Measurements from ENCODE around the gene TRIM65. TPM values are rescaled to one million over a fixed set of nuclear protein-coding genes. Genes with fewer than 3 reads are reported as not detected.

TRIM65 gene
- total and polyA plus RNA-seq, 2 of the 13 experiments (the other 11 are each of a cell fraction or from before 2014, with no cell fraction given): 10.3 to 22.4 TPM

DNA sequence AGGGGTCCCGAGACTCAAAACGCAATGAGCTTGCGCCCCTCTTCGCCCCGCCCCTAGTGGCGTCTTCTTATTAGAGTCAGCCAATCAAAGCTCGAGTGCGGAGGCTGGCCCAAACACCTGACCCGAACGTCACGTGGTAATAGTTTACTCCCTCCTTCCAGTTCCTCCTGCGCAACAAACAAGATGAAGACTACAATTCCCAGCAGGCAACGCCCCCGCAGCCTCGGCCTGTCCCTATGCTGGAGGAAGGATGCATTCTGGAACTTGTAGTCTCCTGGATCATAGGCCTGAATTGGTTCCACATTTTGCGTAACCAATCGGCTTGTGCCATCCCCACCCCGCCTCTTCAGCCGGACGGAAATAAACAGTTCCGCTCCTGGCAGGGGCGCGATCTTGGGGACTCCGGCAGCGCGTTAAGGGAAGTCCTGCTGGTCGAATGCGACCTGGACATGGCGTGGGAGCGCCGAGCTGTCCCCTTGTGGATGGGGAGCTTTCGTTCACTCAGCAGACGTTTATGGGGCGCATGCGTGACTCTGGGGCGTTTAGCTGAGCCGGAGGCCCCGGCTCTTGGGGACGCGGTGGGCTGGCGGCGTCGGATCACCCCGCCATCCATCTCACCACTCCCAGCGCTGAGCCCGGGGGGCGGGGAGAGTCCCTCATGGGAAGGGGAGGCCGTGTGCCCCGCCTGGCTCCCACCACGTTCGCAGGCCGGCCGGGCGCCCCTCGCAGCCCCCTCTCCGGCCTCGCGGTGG lies 41.3 kb downstream of the TRIM65 start, which contains the start of gene WBP2 (continued):
- TF ChIP-seq ZNF737 (CRISPR knock-in tag; IDR thresholded peaks at IDR 0.05; ENCODE audit: borderline replicate concordance): no peak
- TF ChIP-seq ONECUT2 (CRISPR knock-in tag; IDR thresholded peaks at IDR 0.05): no peak
- TF ChIP-seq, protein P1, sequence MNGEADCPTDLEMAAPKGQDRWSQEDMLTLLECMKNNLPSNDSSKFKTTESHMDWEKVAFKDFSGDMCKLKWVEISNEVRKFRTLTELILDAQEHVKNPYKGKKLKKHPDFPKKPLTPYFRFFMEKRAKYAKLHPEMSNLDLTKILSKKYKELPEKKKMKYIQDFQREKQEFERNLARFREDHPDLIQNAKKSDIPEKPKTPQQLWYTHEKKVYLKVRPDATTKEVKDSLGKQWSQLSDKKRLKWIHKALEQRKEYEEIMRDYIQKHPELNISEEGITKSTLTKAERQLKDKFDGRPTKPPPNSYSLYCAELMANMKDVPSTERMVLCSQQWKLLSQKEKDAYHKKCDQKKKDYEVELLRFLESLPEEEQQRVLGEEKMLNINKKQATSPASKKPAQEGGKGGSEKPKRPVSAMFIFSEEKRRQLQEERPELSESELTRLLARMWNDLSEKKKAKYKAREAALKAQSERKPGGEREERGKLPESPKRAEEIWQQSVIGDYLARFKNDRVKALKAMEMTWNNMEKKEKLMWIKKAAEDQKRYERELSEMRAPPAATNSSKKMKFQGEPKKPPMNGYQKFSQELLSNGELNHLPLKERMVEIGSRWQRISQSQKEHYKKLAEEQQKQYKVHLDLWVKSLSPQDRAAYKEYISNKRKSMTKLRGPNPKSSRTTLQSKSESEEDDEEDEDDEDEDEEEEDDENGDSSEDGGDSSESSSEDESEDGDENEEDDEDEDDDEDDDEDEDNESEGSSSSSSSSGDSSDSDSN (CRISPR knock-in tag; IDR thresholded peaks at IDR 0.05): peak; percentile 89
- TF ChIP-seq, protein P2, sequence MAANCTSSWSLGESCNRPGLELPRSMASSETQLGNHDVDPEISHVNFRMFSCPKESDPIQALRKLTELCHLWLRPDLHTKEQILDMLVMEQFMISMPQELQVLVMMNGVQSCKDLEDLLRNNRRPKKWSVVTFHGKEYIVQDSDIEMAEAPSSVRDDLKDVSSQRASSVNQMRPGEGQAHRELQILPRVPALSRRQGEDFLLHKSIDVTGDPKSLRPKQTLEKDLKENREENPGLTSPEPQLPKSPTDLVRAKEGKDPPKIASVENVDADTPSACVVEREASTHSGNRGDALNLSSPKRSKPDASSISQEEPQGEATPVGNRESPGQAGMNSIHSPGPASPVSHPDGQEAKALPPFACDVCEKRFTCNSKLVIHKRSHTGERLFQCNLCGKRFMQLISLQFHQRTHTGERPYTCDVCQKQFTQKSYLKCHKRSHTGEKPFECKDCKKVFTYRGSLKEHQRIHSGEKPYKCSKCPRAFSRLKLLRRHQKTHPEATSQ (CRISPR knock-in tag; IDR thresholded peaks at IDR 0.05; ENCODE audit: borderline replicate concordance): peak; percentile 70; the same call in 1 of the 2 replicates
- TF ChIP-seq, protein P3, sequence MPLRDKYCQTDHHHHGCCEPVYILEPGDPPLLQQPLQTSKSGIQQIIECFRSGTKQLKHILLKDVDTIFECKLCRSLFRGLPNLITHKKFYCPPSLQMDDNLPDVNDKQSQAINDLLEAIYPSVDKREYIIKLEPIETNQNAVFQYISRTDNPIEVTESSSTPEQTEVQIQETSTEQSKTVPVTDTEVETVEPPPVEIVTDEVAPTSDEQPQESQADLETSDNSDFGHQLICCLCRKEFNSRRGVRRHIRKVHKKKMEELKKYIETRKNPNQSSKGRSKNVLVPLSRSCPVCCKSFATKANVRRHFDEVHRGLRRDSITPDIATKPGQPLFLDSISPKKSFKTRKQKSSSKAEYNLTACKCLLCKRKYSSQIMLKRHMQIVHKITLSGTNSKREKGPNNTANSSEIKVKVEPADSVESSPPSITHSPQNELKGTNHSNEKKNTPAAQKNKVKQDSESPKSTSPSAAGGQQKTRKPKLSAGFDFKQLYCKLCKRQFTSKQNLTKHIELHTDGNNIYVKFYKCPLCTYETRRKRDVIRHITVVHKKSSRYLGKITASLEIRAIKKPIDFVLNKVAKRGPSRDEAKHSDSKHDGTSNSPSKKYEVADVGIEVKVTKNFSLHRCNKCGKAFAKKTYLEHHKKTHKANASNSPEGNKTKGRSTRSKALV (CRISPR knock-in tag; IDR thresholded peaks at IDR 0.05): peak; percentile 75; the same call in 1 of the 2 replicates
- TF ChIP-seq NFIC (IDR thresholded peaks at IDR 0.05; ENCODE audit: low read length): no peak
- no peak; the same call in 1 of the 2 replicates for TF ChIP-seq SIX1 (CRISPR knock-in tag; IDR thresholded peaks at IDR 0.05; ENCODE audit: borderline replicate concordance)
- 0 out of 2 replicates have a peak, but pooled peaks have one; percentile 85 for TF ChIP-seq ZNF234 (CRISPR knock-in tag; conservative IDR thresholded peaks at IDR 0.05)
- peak; percentile 96 for TF ChIP-seq IRF2 (CRISPR knock-in tag; IDR thresholded peaks at IDR 0.05)
- no peak; the same call in 1 of the 2 replicates for TF ChIP-seq CC2D1A (CRISPR knock-in tag; IDR thresholded peaks at IDR 0.05)
- TF ChIP-seq NFE2L2 (IDR thresholded peaks at IDR 0.05; ENCODE audit: low read length): no peak
- TF ChIP-seq, protein P4, sequence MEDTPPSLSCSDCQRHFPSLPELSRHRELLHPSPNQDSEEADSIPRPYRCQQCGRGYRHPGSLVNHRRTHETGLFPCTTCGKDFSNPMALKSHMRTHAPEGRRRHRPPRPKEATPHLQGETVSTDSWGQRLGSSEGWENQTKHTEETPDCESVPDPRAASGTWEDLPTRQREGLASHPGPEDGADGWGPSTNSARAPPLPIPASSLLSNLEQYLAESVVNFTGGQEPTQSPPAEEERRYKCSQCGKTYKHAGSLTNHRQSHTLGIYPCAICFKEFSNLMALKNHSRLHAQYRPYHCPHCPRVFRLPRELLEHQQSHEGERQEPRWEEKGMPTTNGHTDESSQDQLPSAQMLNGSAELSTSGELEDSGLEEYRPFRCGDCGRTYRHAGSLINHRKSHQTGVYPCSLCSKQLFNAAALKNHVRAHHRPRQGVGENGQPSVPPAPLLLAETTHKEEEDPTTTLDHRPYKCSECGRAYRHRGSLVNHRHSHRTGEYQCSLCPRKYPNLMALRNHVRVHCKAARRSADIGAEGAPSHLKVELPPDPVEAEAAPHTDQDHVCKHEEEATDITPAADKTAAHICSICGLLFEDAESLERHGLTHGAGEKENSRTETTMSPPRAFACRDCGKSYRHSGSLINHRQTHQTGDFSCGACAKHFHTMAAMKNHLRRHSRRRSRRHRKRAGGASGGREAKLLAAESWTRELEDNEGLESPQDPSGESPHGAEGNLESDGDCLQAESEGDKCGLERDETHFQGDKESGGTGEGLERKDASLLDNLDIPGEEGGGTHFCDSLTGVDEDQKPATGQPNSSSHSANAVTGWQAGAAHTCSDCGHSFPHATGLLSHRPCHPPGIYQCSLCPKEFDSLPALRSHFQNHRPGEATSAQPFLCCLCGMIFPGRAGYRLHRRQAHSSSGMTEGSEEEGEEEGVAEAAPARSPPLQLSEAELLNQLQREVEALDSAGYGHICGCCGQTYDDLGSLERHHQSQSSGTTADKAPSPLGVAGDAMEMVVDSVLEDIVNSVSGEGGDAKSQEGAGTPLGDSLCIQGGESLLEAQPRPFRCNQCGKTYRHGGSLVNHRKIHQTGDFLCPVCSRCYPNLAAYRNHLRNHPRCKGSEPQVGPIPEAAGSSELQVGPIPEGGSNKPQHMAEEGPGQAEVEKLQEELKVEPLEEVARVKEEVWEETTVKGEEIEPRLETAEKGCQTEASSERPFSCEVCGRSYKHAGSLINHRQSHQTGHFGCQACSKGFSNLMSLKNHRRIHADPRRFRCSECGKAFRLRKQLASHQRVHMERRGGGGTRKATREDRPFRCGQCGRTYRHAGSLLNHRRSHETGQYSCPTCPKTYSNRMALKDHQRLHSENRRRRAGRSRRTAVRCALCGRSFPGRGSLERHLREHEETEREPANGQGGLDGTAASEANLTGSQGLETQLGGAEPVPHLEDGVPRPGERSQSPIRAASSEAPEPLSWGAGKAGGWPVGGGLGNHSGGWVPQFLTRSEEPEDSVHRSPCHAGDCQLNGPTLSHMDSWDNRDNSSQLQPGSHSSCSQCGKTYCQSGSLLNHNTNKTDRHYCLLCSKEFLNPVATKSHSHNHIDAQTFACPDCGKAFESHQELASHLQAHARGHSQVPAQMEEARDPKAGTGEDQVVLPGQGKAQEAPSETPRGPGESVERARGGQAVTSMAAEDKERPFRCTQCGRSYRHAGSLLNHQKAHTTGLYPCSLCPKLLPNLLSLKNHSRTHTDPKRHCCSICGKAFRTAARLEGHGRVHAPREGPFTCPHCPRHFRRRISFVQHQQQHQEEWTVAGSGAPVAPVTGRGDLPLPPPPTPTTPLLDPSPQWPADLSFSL (CRISPR knock-in tag; IDR thresholded peaks at IDR 0.05): no peak
- no peak; the same call in 1 of the 2 replicates for TF ChIP-seq ZNF331 (CRISPR knock-in tag; IDR thresholded peaks at IDR 0.05)
- TF ChIP-seq ZNF3 (CRISPR knock-in tag; IDR thresholded peaks at IDR 0.05): no peak
- no peak for TF ChIP-seq MATR3 (CRISPR knock-in tag; IDR thresholded peaks at IDR 0.05)
- TF ChIP-seq SNAI1 (CRISPR knock-in tag; IDR thresholded peaks at IDR 0.05; ENCODE audit: borderline replicate concordance): no peak
- no peak for TF ChIP-seq PHB2 (IDR thresholded peaks at IDR 0.05; ENCODE audit: partially characterized antibody)
- peak; percentile 84 for TF ChIP-seq GATA4 (IDR thresholded peaks at IDR 0.05; ENCODE audit: borderline replicate concordance, low read depth)

Data from HepG2 (cell line).